Endothelial cell of umbilical vein (primary cell): Measurements from ENCODE around the gene GRIK3. TPM values are rescaled to one million over a fixed set of nuclear protein-coding genes. Genes with fewer than 3 reads are reported as not detected.

ENCODE experiments used
- BruUV-seq: library from RNA; stranded (reverse); fragments of 400-500 nt; replicated peaks from 2 replicates; lab custom pipeline; 2021; lab: Mats Ljungman, UMichigan
- CTCF ChIA-PET: fragments of 300-600, 350-600 bp; sonication (Branson Sonifier 250); formaldehyde crosslinking; loops from one replicate; lab custom pipeline; 2021; ENCODE audit warnings: antibody characterized with exemption, inconsistent platforms; lab: Charles Lee
- POLR2A ChIA-PET: fragments of 300-600, 350-600 bp; sonication (Branson Sonifier 250); formaldehyde crosslinking; loops from one replicate; lab custom pipeline; 2021; ENCODE audit warnings: antibody characterized with exemption, inconsistent platforms; lab: Charles Lee
- DNase-seq: peaks from one replicate; pipeline ENCODE4 v3.0.0-alpha.2; 2011; ENCODE audit warnings: low read depth, low spot score
- FAIRE-seq: peaks from 2 replicates; lab custom pipeline; 2011; peaks lifted over from hg19 to GRCh38; lab: Jason Lieb, UNC
- H2AFZ ChIP-seq: 2 replicates; pipeline ENCODE4 v1.6.0; 2012; ENCODE audit warnings: low read depth, low read length, control low read depth, inconsistent platforms
- H3K27ac ChIP-seq: 2 replicates; pipeline ENCODE4 v1.5.1; 2011; ENCODE audit warnings: low read depth, mild to moderate bottlenecking, control low read depth, low read length, moderate library complexity; ENCODE audit not compliant: insufficient read depth
- H3K27me3 ChIP-seq, 2 experiments: 2 replicates each; pipeline versions ENCODE4 v1.6.0 to v1.6.1; 2011; ENCODE audit warnings: low read length in 2 of 2, mixed read lengths in 1 of 2; ENCODE audit not compliant: control insufficient read depth in 2 of 2, insufficient read depth in 2 of 2
- H3K36me3 ChIP-seq, 2 experiments: 2 replicates in 1 of 2; 3 replicates in 1 of 2; pipeline ENCODE4 v1.5.1; 2011; ENCODE audit warnings: low read length in 2 of 2, mild to moderate bottlenecking in 1 of 2, moderate library complexity in 1 of 2; ENCODE audit not compliant: control insufficient read depth in 2 of 2, insufficient read depth in 2 of 2; ENCODE audit errors: extremely low read depth in 1 of 2
- H3K4me1 ChIP-seq: 3 replicates; pipeline ENCODE4 v1.5.1; 2011; ENCODE audit warnings: mild to moderate bottlenecking, low read length; ENCODE audit not compliant: control insufficient read depth, insufficient read depth; ENCODE audit errors: extremely low read depth
- H3K4me2 ChIP-seq: 2 replicates; pipeline ENCODE4 v1.6.1; 2011; ENCODE audit warnings: low read length, control low read depth, mixed read lengths; ENCODE audit not compliant: insufficient read depth
- H3K4me3 ChIP-seq, 3 experiments: fragments of 200-600 bp in 1 of 3; sonication (generic), shearing (Covaris generic) in 1 of 3; replicated peaks in 1 of 3; 2 replicates each; pipeline ENCODE4 v1.5.1; 2011 to 2016; ENCODE audit warnings: control low read depth in 3 of 3, low read length in 3 of 3, mild to moderate bottlenecking in 2 of 3, inconsistent platforms in 1 of 3, low read depth in 1 of 3, moderate library complexity in 1 of 3; ENCODE audit not compliant: insufficient read depth in 1 of 3
- H3K79me2 ChIP-seq: 2 replicates; pipeline ENCODE4 v1.6.0; 2012; ENCODE audit warnings: low read length, inconsistent platforms; ENCODE audit not compliant: control insufficient read depth, insufficient read depth
- H3K9ac ChIP-seq: replicated peaks from 2 replicates; pipeline ENCODE3; 2011; ENCODE audit warnings: low read length, control low read depth; ENCODE audit not compliant: insufficient read depth; ENCODE audit errors: extremely low read depth
- H3K9me1 ChIP-seq: replicated peaks from 3 replicates; pipeline ENCODE4 v1.6.0; 2011; ENCODE audit warnings: mild to moderate bottlenecking, low read length; ENCODE audit not compliant: control insufficient read depth, insufficient read depth; ENCODE audit errors: extremely low read depth
- H3K9me3 ChIP-seq: replicated peaks from 2 replicates; pipeline ENCODE4 v1.5.1; 2012; ENCODE audit warnings: low read length, inconsistent platforms; ENCODE audit not compliant: control insufficient read depth, insufficient read depth
- H4K20me1 ChIP-seq: replicated peaks from 2 replicates; pipeline ENCODE3; 2011; ENCODE audit warnings: mild to moderate bottlenecking, low read length; ENCODE audit not compliant: control insufficient read depth, insufficient read depth; ENCODE audit errors: extremely low read depth
- CTCF ChIP-seq, 2 donors: IDR thresholded peaks; 1 replicate in 1 of 2; 2 replicates in 1 of 2; pipeline ENCODE4 v1.5.1; 2011; ENCODE audit warnings: low read length in 2 of 2, mild to moderate bottlenecking in 2 of 2, moderate library complexity in 2 of 2, control low read depth in 1 of 2, inconsistent platforms in 1 of 2, low read depth in 1 of 2; ENCODE audit not compliant: insufficient read depth in 1 of 2; ENCODE audit errors: extremely low read depth in 1 of 2
- EZH2 ChIP-seq: IDR thresholded peaks from 2 replicates; pipeline ENCODE4 v1.6.1; 2012; ENCODE audit warnings: borderline replicate concordance, low read depth, mild to moderate bottlenecking, moderate library complexity, low read length, inconsistent platforms; ENCODE audit not compliant: severe bottlenecking
- FOS ChIP-seq: IDR thresholded peaks from 2 replicates; pipeline ENCODE4 v1.6.1; 2011; ENCODE audit warnings: mild to moderate bottlenecking, low read length, moderate library complexity, borderline replicate concordance; ENCODE audit not compliant: insufficient read depth
- GATA2 ChIP-seq: IDR thresholded peaks from 2 replicates; pipeline ENCODE4 v1.7.0; 2011; ENCODE audit warnings: low read depth, mild to moderate bottlenecking, moderate library complexity, mixed read lengths, low read length; ENCODE audit not compliant: insufficient read length, insufficient read depth
- JUN ChIP-seq: IDR thresholded peaks from 2 replicates; pipeline ENCODE4 v1.6.1; 2011; ENCODE audit warnings: borderline replicate concordance, low read depth; ENCODE audit not compliant: insufficient read length, insufficient read depth
- MYC ChIP-seq: IDR thresholded peaks from one replicate; pipeline ENCODE4 v1.6.1; 2011; ENCODE audit warnings: mild to moderate bottlenecking, low read depth, low read length
- POLR2A ChIP-seq: IDR thresholded peaks from 2 replicates; pipeline ENCODE4 v1.6.1; 2012; ENCODE audit warnings: low read depth, mild to moderate bottlenecking, control low read depth, low read length
- POLR2AphosphoS5 ChIP-seq: IDR thresholded peaks from 2 replicates; pipeline ENCODE4 v1.6.1; 2012; ENCODE audit warnings: low read depth, mild to moderate bottlenecking, control low read depth, low read length, moderate library complexity; ENCODE audit not compliant: insufficient read depth
- dilution Hi-C: fragments of 300-500 bp; cut with MboI; formaldehyde crosslinking; loops from one replicate; pipeline ENCODE4 v1.15.0; 2019; ENCODE audit warnings: low sequenced_read_pairs; ENCODE audit not compliant: extremely low pct_ligation_motif_present
- intact Hi-C: fragments of 100-400 bp; cut with micrococcal nuclease; formaldehyde crosslinking; loops from one replicate; pipeline ENCODE4 v1.10.0; 2022
- polyA plus RNA-seq, 4 experiments: library from polyadenylated mRNA; depleted of rRNA in 3 of 4; stranded (reverse) in 3 of 4; unstranded in 1 of 4; fragments of >200 nt; gene quantifications; 2 replicates each; pipeline versions ENCODE4 v1.2.1 to v1.2.3, GENCODE V29; 2011 to 2012; ENCODE audit warnings: missing spikeins in 1 of 4
- total RNA-seq: library from RNA; stranded (reverse); gene quantifications from 2 replicates; pipeline ENCODE4 v1.2.3, GENCODE V29; 2021

GRIK3 gene
- total and polyA plus RNA-seq, 2 donors (not counting 3 experiments of a cell fraction or from before 2014, with no cell fraction given): not detected

GRCh38 chr1:36842448-36842847 lies 191.9 kb downstream of the GRIK3 start:
- dilution Hi-C loops (no loop called here), intact Hi-C loops (no loop called here)
- Histone ChIP-seq H3K4me1 (no peaks in the 10 kb centered on the region), H3K27ac (no peak overlapping the region), H3K4me3 (no peak overlapping the region), H3K27me3 (no peaks in the 10 kb centered on the region), H3K9me1 (no peaks in the 10 kb centered on the region), H3K9ac (no peak overlapping the region), H2AFZ (no peak overlapping the region), H3K4me2 (no peak overlapping the region), H3K9me3 (no peaks in the 10 kb centered on the region), H4K20me1 (no peaks in the 10 kb centered on the region), H3K36me3 (no peaks in the 10 kb centered on the region), H3K79me2 (no peaks in the 10 kb centered on the region)
- TF ChIP-seq FOS (no peak), CTCF (IDR thresholded peaks at IDR 0.05; ENCODE audit: extremely low read depth in 1 of 2, insufficient read depth in 1 of 2, low read depth in 1 of 2, low read length in 2 of 2) (no peak), MYC (no peak), POLR2AphosphoS5 (no peak), EZH2 (no peak), JUN (no peak), POLR2A (no peak), GATA2 (no peak)
- FAIRE-seq: no peak
- ChIA-PET CTCF (no interaction called here), POLR2A (no interaction called here)
- DNase-seq: no peak
- no TSS peak for BruUV-seq
